GM23248 (cell line): Measurements from ENCODE around the gene CDNF. TPM values are rescaled to one million over a fixed set of nuclear protein-coding genes. Genes with fewer than 3 reads are reported as not detected.
A peak's percentile ranks its signal among the peaks of the same experiment; 100 is the strongest.

Experiments
- DNase-seq: peaks from one replicate; pipeline ENCODE4 v3.0.0-alpha.2; 2015
- H2AFZ ChIP-seq: fragments of 200-600 bp; sonication (generic); 2 replicates; pipeline ENCODE4 v1.6.1; 2016; ENCODE audit warnings: antibody characterized with exemption
- H3F3A ChIP-seq: fragments of 200-600 bp; sonication (generic); 2 replicates; pipeline ENCODE4 v1.6.1; 2016; ENCODE audit warnings: mild to moderate bottlenecking, antibody characterized with exemption, mixed run types; ENCODE audit not compliant: insufficient read depth
- H3K27ac ChIP-seq: fragments of 200-600 bp; sonication (generic); 2 replicates; pipeline ENCODE4 v1.5.1; 2016; ENCODE audit warnings: mild to moderate bottlenecking
- H3K27me3 ChIP-seq: fragments of 200-600 bp; sonication (generic); replicated peaks from 2 replicates; pipeline ENCODE4 v1.6.1; 2016; ENCODE audit warnings: mild to moderate bottlenecking; ENCODE audit not compliant: insufficient read depth
- H3K36me3 ChIP-seq: fragments of 200-600 bp; sonication (generic); 2 replicates; pipeline ENCODE4 v1.6.1; 2016; ENCODE audit warnings: low read depth, mild to moderate bottlenecking
- H3K4me1 ChIP-seq: fragments of 200-600 bp; sonication (generic); 2 replicates; pipeline ENCODE4 v1.6.1; 2016; ENCODE audit warnings: mild to moderate bottlenecking; ENCODE audit not compliant: insufficient read depth
- H3K4me2 ChIP-seq: fragments of 200-600 bp; sonication (generic); one replicate; pipeline ENCODE4 v1.6.1; 2016; ENCODE audit warnings: mild to moderate bottlenecking; ENCODE audit not compliant: unreplicated experiment
- H3K4me3 ChIP-seq: fragments of 200-600 bp; sonication (generic); 2 replicates; pipeline ENCODE4 v1.5.1; 2016; ENCODE audit warnings: mild to moderate bottlenecking
- H3K79me2 ChIP-seq: fragments of 200-600 bp; sonication (generic); 2 replicates; pipeline ENCODE4 v1.6.1; 2016; ENCODE audit warnings: mild to moderate bottlenecking; ENCODE audit not compliant: insufficient read depth
- H3K9ac ChIP-seq: fragments of 200-600 bp; sonication (generic); 2 replicates; pipeline ENCODE4 v1.6.1; 2016; ENCODE audit warnings: mild to moderate bottlenecking
- H3K9me2 ChIP-seq: fragments of 200-600 bp; sonication (generic); 2 replicates; pipeline ENCODE4 v1.6.1; 2016; ENCODE audit warnings: mixed run types, mild to moderate bottlenecking, moderate library complexity; ENCODE audit not compliant: insufficient read depth
- H3K9me3 ChIP-seq: fragments of 200-600 bp; sonication (generic); one replicate; pipeline ENCODE4 v1.6.1; 2017; ENCODE audit warnings: low read depth
- H4K20me1 ChIP-seq: fragments of 200-600 bp; sonication (generic); 2 replicates; pipeline ENCODE4 v1.6.0; 2016; ENCODE audit not compliant: insufficient read depth
- EZH2 ChIP-seq: fragments of 200-600 bp; sonication (generic); IDR thresholded peaks from 2 replicates; pipeline ENCODE4 v1.6.1; 2018; ENCODE audit warnings: antibody characterized with exemption, mild to moderate bottlenecking; ENCODE audit not compliant: insufficient read depth, poor library complexity, severe bottlenecking
- EZH2phosphoT487 ChIP-seq: fragments of 200-600 bp; sonication (generic); IDR thresholded peaks from 2 replicates; pipeline ENCODE4 v1.6.1; 2018; ENCODE audit warnings: antibody characterized with exemption, moderate library complexity, mild to moderate bottlenecking, low read depth; ENCODE audit not compliant: insufficient read depth
- WGBS, 2 experiments: methylation state at CpG; one replicate each; pipeline ENCODE4 v1.1.6; 2015 to 2017; ENCODE audit warnings: low lambda C conversion rate in 2 of 2, low coverage in 1 of 2; ENCODE audit errors: missing lambda C conversion rate in 2 of 2; 5-methylcytosine and 5-hydroxymethylcytosine counted together
- in situ Hi-C: fragments of 300-500 bp; cut with MboI; formaldehyde crosslinking; loops from 2 replicates; pipeline ENCODE4 v1.15.0; 2020
- polyA plus RNA-seq: library from polyadenylated mRNA; unstranded; fragments of >200 nt; fragmentation: Nextera tagmentation; extraction: Ambion mirVana; gene quantifications from 2 replicates; pipeline ENCODE4 v1.2.1, GENCODE V29; 2016
- total RNA-seq: library from RNA; depleted of rRNA; stranded (reverse); fragments of >200 nt; shearing (Covaris generic); gene quantifications from 2 replicates; pipeline ENCODE4 v1.2.3, GENCODE V29; 2014

The CDNF gene
- total and polyA plus RNA-seq, 2 experiments from 2014 or later: 0.32 to 1.3 TPM

GRCh38 chr10:14844948-14845347, 7.1 kb upstream of the CDNF start:
- Histone ChIP-seq H3K79me2 (peaks cover 51% of the 10 kb centered on the region), H3K9ac (no peak overlapping the region), H3K4me2 (no peak overlapping the region), H3K9me3 (no peaks in the 10 kb centered on the region), H3K36me3 (peaks cover 49% of the 10 kb centered on the region), H3K27ac (no peak overlapping the region), H3K27me3 (no peaks in the 10 kb centered on the region), H3F3A (0 out of 2 replicates have a peak, but pooled peaks cover 11% of the 10 kb centered on the region), H3K4me3 (no peak overlapping the region), H3K9me2 (no peaks in the 10 kb centered on the region), H4K20me1 (no peaks in the 10 kb centered on the region), H2AFZ (no peak overlapping the region), H3K4me1 (no peaks in the 10 kb centered on the region)
- in situ Hi-C loops: no loop called here
- no peak for TF ChIP-seq EZH2
- no peak for TF ChIP-seq EZH2phosphoT487
- no peak for DNase-seq
- WGBS, 2 experiments: 90 to 99% methylated on average over 2 of the region's 2 CpGs

- H3F3A ChIP-seq: 0 out of 2 replicates have a peak, but pooled peaks cover 11% of the 10 kb centered on the region
- TF ChIP-seq EZH2phosphoT487: no peak
- TF ChIP-seq EZH2: no peak
- no peaks in the 10 kb centered on the region for H3K27me3 ChIP-seq
- no peak overlapping the region for H3K27ac ChIP-seq
- no peak overlapping the region for H3K9ac ChIP-seq
- no peak overlapping the region for H2AFZ ChIP-seq
- no peaks in the 10 kb centered on the region for H3K9me3 ChIP-seq
- H3K36me3 ChIP-seq: peaks cover 49% of the 10 kb centered on the region
- in situ Hi-C loops: no loop called here
- WGBS, 2 experiments: 92 to 95% methylated on average over 15 of the region's 15 CpGs
- no peak overlapping the region for H3K4me2 ChIP-seq
- DNase-seq: no peak
- peaks cover 66% of the 10 kb centered on the region for H3K79me2 ChIP-seq
- peaks cover 5% of the 10 kb centered on the region for H3K4me1 ChIP-seq
- no peaks in the 10 kb centered on the region for H3K9me2 ChIP-seq
- H4K20me1 ChIP-seq: no peaks in the 10 kb centered on the region
- no peak overlapping the region for H3K4me3 ChIP-seq
Measured at GRCh38 chr10:14843327-14843988, 5.6 kb upstream of the CDNF start.

- WGBS, 2 experiments: 94 to 100% methylated on average over 2 of the region's 2 CpGs
- H3K27me3 ChIP-seq: no peaks in the 10 kb centered on the region
- H3K36me3 ChIP-seq: peaks cover 48% of the 10 kb centered on the region
Measured at GRCh38 chr10:14840178-14840577, 2.3 kb upstream of the CDNF start.

GRCh38 chr10:14839305-14839695, 1.5 kb upstream of the CDNF start:
- peak; percentile 54 for DNase-seq
- H3K9me3 ChIP-seq: no peaks in the 10 kb centered on the region
- H3K4me3 ChIP-seq: peak overlapping the region; percentile 87
- H3K4me2 ChIP-seq: peak overlapping the region; percentile 84
- no peak for TF ChIP-seq EZH2
- no peak for TF ChIP-seq EZH2phosphoT487
- peaks cover 12% of the 10 kb centered on the region for H3K4me1 ChIP-seq
- H3K79me2 ChIP-seq: peaks cover 55% of the 10 kb centered on the region
- H3K9me2 ChIP-seq: no peaks in the 10 kb centered on the region
- no peaks in the 10 kb centered on the region for H4K20me1 ChIP-seq
- H3K9ac ChIP-seq: peak overlapping the region; percentile 91
- in situ Hi-C loops: no loop called here
- no peaks in the 10 kb centered on the region for H3F3A ChIP-seq
- peaks cover 43% of the 10 kb centered on the region for H3K36me3 ChIP-seq
- peak overlapping the region; percentile 88 for H2AFZ ChIP-seq
- H3K27ac ChIP-seq: peak overlapping the region; percentile 61
- 8 to 12% methylated on average over 14 of the region's 14 CpGs for WGBS, 2 experiments
- no peaks in the 10 kb centered on the region for H3K27me3 ChIP-seq

More at GRCh38 chr10:14840178-14840577, 2.3 kb upstream of the CDNF start:
- Histone ChIP-seq H3K9me3 (no peaks in the 10 kb centered on the region), H3F3A (no peaks in the 10 kb centered on the region), H3K9me2 (no peaks in the 10 kb centered on the region), H3K27ac (no peak overlapping the region), H3K4me1 (peaks cover 12% of the 10 kb centered on the region), H3K4me3 (no peak overlapping the region), H3K9ac (no peak overlapping the region), H3K4me2 (no peak overlapping the region), H4K20me1 (no peaks in the 10 kb centered on the region), H3K79me2 (peaks cover 64% of the 10 kb centered on the region), H2AFZ (no peak overlapping the region)
- DNase-seq: no peak
- TF ChIP-seq EZH2phosphoT487: no peak
- TF ChIP-seq EZH2: no peak
- in situ Hi-C loops: no loop called here
